Gastrocnemius medialis (tissue), 4 donors: ENCODE results near the gene LUZP1. TPM values are rescaled to one million over a fixed set of nuclear protein-coding genes. Genes with fewer than 3 reads are reported as not detected.
A peak's percentile ranks its signal among the peaks of the same experiment; 100 is the strongest.

Experiments used
- ATAC-seq, 2 donors: fragments of 150-250 bp; one replicate each; pipeline ENCODE4 v1.9.1; 2016
- DNase-seq, 2 donors: peaks; one replicate each; pipeline ENCODE4 v3.0.0-alpha.2; 2019
- H3K27ac ChIP-seq, 4 donors: fragments of 200-600 bp; sonication (generic); 1 replicate in 1 of 4; 2 replicates in 3 of 4; pipeline ENCODE4 v1.5.1; 2016 to 2018; ENCODE audit warnings: mild to moderate bottlenecking in 2 of 4, moderate library complexity in 1 of 4
- H3K27me3 ChIP-seq, 3 donors: fragments of 200-600 bp; sonication (generic) in 2 of 3; 1 replicate in 1 of 3; 2 replicates in 2 of 3; pipeline versions ENCODE4 v1.5.1 to v1.6.0; 2016 to 2019; ENCODE audit warnings: mild to moderate bottlenecking in 1 of 3, moderate library complexity in 1 of 3
- H3K36me3 ChIP-seq, 2 donors: fragments of 200-600 bp; sonication (generic) in 1 of 2; one replicate each; pipeline ENCODE4 v1.5.1; 2017 to 2018
- H3K4me1 ChIP-seq, 2 donors: fragments of 200-600 bp; sonication (generic) in 1 of 2; one replicate each; pipeline ENCODE4 v1.5.1; 2016 to 2017; ENCODE audit warnings: mild to moderate bottlenecking in 2 of 2
- H3K4me3 ChIP-seq, 4 donors: fragments of 200-600 bp; sonication (generic) in 3 of 4; 1 replicate in 1 of 4; 2 replicates in 3 of 4; pipeline ENCODE4 v1.5.1; 2016 to 2019; ENCODE audit warnings: mild to moderate bottlenecking in 2 of 4
- H3K9me3 ChIP-seq, 3 donors: fragments of 200-600 bp; sonication (generic) in 2 of 3; 1 replicate in 1 of 3; 2 replicates in 2 of 3; pipeline ENCODE4 v1.5.1; 2016 to 2019
- POLR2A ChIP-seq, 2 donors: fragments of 450-650 bp; IDR thresholded peaks; one replicate each; pipeline ENCODE4 v1.6.1; 2017; ENCODE audit warnings: antibody characterized with exemption in 2 of 2, mild to moderate bottlenecking in 2 of 2, moderate library complexity in 2 of 2
- in situ Hi-C, 4 donors: fragments of 200-750 bp; cut with MboI; loops; one replicate each; pipeline versions ENCODE4 v1.15.0 to v1.8.0; 2017; ENCODE audit warnings: low sequenced_read_pairs in 4 of 4
- intact Hi-C: fragments of 100-400 bp; cut with DNase I; formaldehyde crosslinking; loops from one replicate; pipeline ENCODE4 v1.15.1; 2023; ENCODE audit warnings: low total_unique reads
- total RNA-seq, 4 donors: library from RNA; depleted of rRNA; stranded (reverse); fragments of >200 nt; gene quantifications; one replicate each; pipeline versions ENCODE4 v1.1.0 to v1.2.3, GENCODE V29; 2016
- TF ChIP-seq, protein P1 (sequence below), 5 experiments: fragments of 450-650 bp in 3 of 5; fragments of 200-600 bp in 2 of 5; sonication (generic) in 2 of 5; IDR thresholded peaks in 4 of 5; conservative IDR thresholded peaks in 1 of 5; 1 replicate in 4 of 5; 2 replicates in 1 of 5; pipeline ENCODE4 v1.5.1; 2016 to 2019; ENCODE audit warnings: antibody characterized with exemption in 5 of 5, mild to moderate bottlenecking in 3 of 5, moderate library complexity in 3 of 5

Gene LUZP1
- total RNA-seq, 4 donors from 2014 or later, result 4.1 to 5.4 (median 4.9) TPM

DNA sequence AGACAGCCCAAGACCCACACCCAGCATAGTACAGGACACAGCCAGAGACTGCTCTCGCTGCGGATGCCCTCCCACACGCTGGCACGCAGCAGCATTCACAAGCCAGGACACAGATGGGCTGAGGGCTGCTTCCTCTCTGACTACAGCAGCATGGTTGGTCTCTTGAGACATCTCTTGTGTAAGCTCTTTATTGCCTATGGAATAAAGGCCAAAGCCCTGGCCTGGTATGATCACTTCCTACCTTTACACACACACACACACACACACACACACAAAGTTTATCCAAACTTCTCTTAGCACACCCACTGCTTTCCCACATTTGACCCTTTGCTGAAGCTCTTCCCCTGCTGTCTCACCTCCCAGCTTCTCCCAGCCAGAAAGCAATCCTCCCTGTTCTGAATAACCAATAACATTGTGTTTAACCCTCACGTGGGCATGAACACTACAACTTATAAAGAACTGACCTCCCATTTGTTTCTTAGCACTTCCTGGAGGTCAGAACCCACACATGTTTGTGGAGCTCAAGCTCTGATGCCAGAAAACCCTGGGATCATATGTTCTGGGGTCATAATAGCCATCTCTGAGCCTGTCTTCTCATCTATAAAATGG is 1.2 kb upstream of the LUZP1 start:
- Histone ChIP-seq H3K4me1 (peaks cover 8 to 12% of the 10 kb centered on the region in 2 donors), H3K36me3 (no peaks in the 10 kb centered on the region), H3K27me3 (no peaks in the 10 kb centered on the region), H3K27ac (peak overlapping the region; percentile 58 to 88 (median 77)), H3K9me3 (no peaks in the 10 kb centered on the region), H3K4me3 (peak overlapping the region in 1 of 4 donors; percentile 65)
- peak; percentile 8 to 40 for DNase-seq
- intact Hi-C loops (no loop called here), in situ Hi-C loops (no loop called here)
- ATAC-seq, result peak; percentile 18 to 26
- TF ChIP-seq, protein P1, sequence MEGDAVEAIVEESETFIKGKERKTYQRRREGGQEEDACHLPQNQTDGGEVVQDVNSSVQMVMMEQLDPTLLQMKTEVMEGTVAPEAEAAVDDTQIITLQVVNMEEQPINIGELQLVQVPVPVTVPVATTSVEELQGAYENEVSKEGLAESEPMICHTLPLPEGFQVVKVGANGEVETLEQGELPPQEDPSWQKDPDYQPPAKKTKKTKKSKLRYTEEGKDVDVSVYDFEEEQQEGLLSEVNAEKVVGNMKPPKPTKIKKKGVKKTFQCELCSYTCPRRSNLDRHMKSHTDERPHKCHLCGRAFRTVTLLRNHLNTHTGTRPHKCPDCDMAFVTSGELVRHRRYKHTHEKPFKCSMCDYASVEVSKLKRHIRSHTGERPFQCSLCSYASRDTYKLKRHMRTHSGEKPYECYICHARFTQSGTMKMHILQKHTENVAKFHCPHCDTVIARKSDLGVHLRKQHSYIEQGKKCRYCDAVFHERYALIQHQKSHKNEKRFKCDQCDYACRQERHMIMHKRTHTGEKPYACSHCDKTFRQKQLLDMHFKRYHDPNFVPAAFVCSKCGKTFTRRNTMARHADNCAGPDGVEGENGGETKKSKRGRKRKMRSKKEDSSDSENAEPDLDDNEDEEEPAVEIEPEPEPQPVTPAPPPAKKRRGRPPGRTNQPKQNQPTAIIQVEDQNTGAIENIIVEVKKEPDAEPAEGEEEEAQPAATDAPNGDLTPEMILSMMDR (IDR thresholded peaks at IDR 0.05 in 4 of 5, conservative IDR thresholded peaks at IDR 0.05 in 1 of 5), result no peak
- TF ChIP-seq POLR2A (IDR thresholded peaks at IDR 0.05), result no peak

DNA sequence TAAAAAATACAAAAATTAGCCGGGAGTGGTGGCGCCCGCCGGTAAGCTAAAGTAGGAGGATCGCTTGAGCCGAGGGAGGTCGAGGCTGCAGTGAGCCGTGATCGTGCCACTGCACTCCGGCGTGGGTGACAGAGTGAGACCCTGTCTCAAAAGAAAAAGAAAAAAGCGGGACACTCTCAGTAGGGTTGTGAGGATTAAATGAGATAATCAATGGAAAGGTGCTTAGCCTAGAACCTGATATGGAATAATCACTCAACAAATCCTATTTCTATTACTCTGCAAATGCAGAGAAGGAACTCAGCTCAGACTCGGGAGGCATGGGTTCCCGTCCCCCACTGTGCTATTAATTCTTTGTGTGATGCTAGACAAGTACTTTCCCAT is 529 bp upstream of the LUZP1 start:
- in situ Hi-C loops (no loop called here), intact Hi-C loops (no loop called here)
- H3K27me3 ChIP-seq, result no peaks in the 10 kb centered on the region
- no peak for ATAC-seq
- TF ChIP-seq, protein P1 (IDR thresholded peaks at IDR 0.05 in 4 of 5, conservative IDR thresholded peaks at IDR 0.05 in 1 of 5), result no peak
- no peak for TF ChIP-seq POLR2A (IDR thresholded peaks at IDR 0.05)
- peaks cover 8 to 12% of the 10 kb centered on the region in 2 donors for H3K4me1 ChIP-seq
- no peak for DNase-seq
- H3K4me3 ChIP-seq, result peak overlapping the region; percentile 53 to 93 (median 76)
- no peaks in the 10 kb centered on the region for H3K36me3 ChIP-seq
- no peaks in the 10 kb centered on the region for H3K9me3 ChIP-seq
- peak overlapping the region; percentile 58 to 88 (median 77) for H3K27ac ChIP-seq

DNA sequence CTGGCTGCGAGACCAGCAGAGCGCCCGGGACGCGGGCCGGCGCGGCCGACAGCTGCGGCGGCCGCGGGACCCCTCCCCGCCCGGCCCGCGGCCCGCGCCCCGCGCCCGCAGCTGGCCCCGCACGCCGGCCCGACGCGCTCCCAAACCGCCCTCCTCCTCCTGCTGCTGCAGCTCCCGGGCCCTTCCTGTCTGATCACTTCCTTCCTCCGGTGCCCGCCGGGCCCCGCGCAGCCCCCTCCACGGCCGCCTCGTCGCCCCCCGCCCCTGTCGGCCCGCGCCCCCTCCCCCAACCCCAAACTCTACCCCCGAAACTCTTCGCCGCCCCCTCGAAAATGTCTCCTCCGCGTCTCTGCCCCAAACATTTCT is 594 bp downstream of the LUZP1 start:
- no peak for TF ChIP-seq POLR2A (IDR thresholded peaks at IDR 0.05)
- TF ChIP-seq, protein P1 (IDR thresholded peaks at IDR 0.05 in 4 of 5, conservative IDR thresholded peaks at IDR 0.05 in 1 of 5), result no peak
- ATAC-seq, result peak; percentile 43
- intact Hi-C loops (no loop called here), in situ Hi-C loops (no loop called here)
- no peaks in the 10 kb centered on the region for H3K36me3 ChIP-seq
- H3K27me3 ChIP-seq, result no peaks in the 10 kb centered on the region
- no peak for DNase-seq
- no peaks in the 10 kb centered on the region for H3K9me3 ChIP-seq
- peaks cover 8 to 12% of the 10 kb centered on the region in 2 donors for H3K4me1 ChIP-seq
- H3K27ac ChIP-seq, result peak overlapping the region; percentile 62 to 88 (median 77)
- H3K4me3 ChIP-seq, result peak overlapping the region; percentile 53 to 93 (median 76)

DNA sequence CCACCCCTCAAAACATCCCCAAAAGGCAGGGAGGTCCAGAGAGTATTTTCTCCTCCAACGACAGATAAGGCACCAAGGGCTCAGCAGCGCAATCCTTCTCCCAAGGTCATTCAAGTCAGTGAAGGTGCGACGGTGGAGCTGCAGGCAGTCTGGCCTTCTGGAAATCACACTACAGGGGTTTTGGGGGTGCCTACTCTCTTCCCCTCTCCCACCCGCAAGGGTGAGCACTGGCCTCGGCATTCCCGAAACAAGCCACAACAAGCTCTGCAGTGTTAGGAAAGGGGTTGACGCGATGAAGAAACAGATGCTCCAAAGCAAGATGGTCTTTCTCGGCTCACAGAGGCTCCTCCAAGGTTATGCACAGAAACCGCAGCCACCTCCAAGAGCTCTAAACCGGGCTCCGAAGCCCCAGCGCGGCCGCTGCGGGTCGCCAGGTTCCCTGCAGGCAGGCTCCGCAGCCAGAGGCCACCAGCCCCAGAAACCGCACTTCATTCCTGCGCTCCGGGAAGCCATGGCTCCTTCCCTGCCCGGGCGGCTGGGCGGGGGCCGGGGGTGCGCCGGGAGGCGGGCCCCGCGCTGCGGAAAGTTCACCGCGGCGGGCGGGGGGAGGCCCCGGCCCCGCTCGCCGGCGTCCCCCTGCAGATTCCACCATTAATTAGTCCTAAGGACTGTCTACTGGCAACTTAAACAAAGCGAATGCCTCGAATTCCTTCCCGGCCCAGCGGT is 1.1 kb downstream of the LUZP1 start:
- Histone ChIP-seq H3K36me3 (no peaks in the 10 kb centered on the region), H3K27me3 (no peaks in the 10 kb centered on the region), H3K4me3 (peak overlapping the region; percentile 53 to 93 (median 76)), H3K27ac (peak overlapping the region; percentile 62 to 88 (median 77)), H3K9me3 (no peaks in the 10 kb centered on the region), H3K4me1 (peaks cover 8 to 12% of the 10 kb centered on the region in 2 donors)
- intact Hi-C loops, result no loop called here
- TF ChIP-seq, protein P1 (IDR thresholded peaks at IDR 0.05 in 4 of 5, conservative IDR thresholded peaks at IDR 0.05 in 1 of 5), result no peak
- no peak for TF ChIP-seq POLR2A (IDR thresholded peaks at IDR 0.05)
- peak; percentile 37 for ATAC-seq
- in situ Hi-C loops, result no loop called here
- no peak for DNase-seq
